ENCODE results near the gene ACLY. TPM values are rescaled to one million over a fixed set of nuclear protein-coding genes. Genes with fewer than 3 reads are reported as not detected.
A peak's percentile ranks its signal among the peaks of the same experiment; 100 is the strongest.
"Not testable (repeated sequence)": the region's sequence is repeated elsewhere in the genome, so short reads cannot be mapped to it uniquely, and the experiment has no call there.

The ACLY gene
- total RNA-seq, 2 experiments from 2014 or later, result 177 to 185 TPM

GRCh38 chr17:41937970-41938954 is 19.5 kb upstream of the ACLY start:
- peaks cover 6% of the 10 kb centered on the region for H3K4me1 Mint-ChIP-seq (ENCODE audit: low read depth)
- no peak overlapping the region for H3K27ac Mint-ChIP-seq
- peaks cover 6% of the 10 kb centered on the region for H3K27me3 Mint-ChIP-seq (ENCODE audit: low read depth)
- DNase-seq, result no peak
- ChIA-PET POLR2A (interaction anchor here (0.6 kb wide), 1 partner anchor 184 kb away, joined by 3 read pairs; no protein-coding TSS in a partner anchor), CTCF (interaction anchor here (1.1 kb wide), 1 partner anchor 8 kb away, joined by 3 read pairs; the partner anchor contains the start of gene ODAD4)
- ATAC-seq, result no peak
- H3K9me3 Mint-ChIP-seq (ENCODE audit: insufficient read depth), result no peaks in the 10 kb centered on the region
- no peaks in the 10 kb centered on the region for H3K36me3 Mint-ChIP-seq (ENCODE audit: low read depth)
- H3K4me3 Mint-ChIP-seq, result no peak overlapping the region

- H3K4me3 Mint-ChIP-seq, result no peak overlapping the region
- H3K27ac Mint-ChIP-seq, result no peak overlapping the region
- ChIA-PET POLR2A (interaction anchor here (1.1 kb wide), 1 partner anchor 17 kb away, joined by 3 read pairs; the partner anchor contains the start of gene ACLY), CTCF (interaction anchor here (1.2 kb wide), 1 partner anchor 28 kb away, joined by 4 read pairs; no protein-coding TSS in a partner anchor)
- H3K9me3 Mint-ChIP-seq (ENCODE audit: insufficient read depth), result no peaks in the 10 kb centered on the region
- ATAC-seq (no peak), DNase-seq (no peak)
- H3K36me3 Mint-ChIP-seq (ENCODE audit: low read depth), result no peaks in the 10 kb centered on the region
- peaks cover 28% of the 10 kb centered on the region for H3K4me1 Mint-ChIP-seq (ENCODE audit: low read depth)
- H3K27me3 Mint-ChIP-seq (ENCODE audit: low read depth), result peaks cover 3% of the 10 kb centered on the region
These were observed 16.9 kb upstream of the ACLY start for GRCh38 chr17:41935641-41936040.

GRCh38 chr17:41932816-41933389 is 14.2 kb upstream of the ACLY start:
- ATAC-seq (no peak), DNase-seq (no peak)
- Mint-ChIP-seq H3K4me1 (ENCODE audit: low read depth) (peaks cover 46% of the 10 kb centered on the region), H3K4me3 (peak overlapping the region; percentile 23), H3K27me3 (ENCODE audit: low read depth) (no peaks in the 10 kb centered on the region), H3K36me3 (ENCODE audit: low read depth) (peaks cover 5% of the 10 kb centered on the region), H3K9me3 (ENCODE audit: insufficient read depth) (no peaks in the 10 kb centered on the region), H3K27ac (peak overlapping the region; percentile 70)
- ChIA-PET POLR2A (interaction anchor here (1.2 to 1.4 kb wide), 3 partner anchors 15 to 85 kb away, joined by 4 to 8 read pairs (median 8); partner anchors contain the start of genes ACLY, CNP and DNAJC7), CTCF (interaction anchor here (0.7 to 1.4 kb wide), 3 partner anchors 12 to 1428 kb away, joined by 3 read pairs; no protein-coding TSS in a partner anchor)

- ATAC-seq; H3K36me3 Mint-ChIP-seq (ENCODE audit: low read depth); H3K9me3 Mint-ChIP-seq (ENCODE audit: insufficient read depth); POLR2A ChIA-PET; DNase-seq; H3K4me3 Mint-ChIP-seq; H3K27me3 Mint-ChIP-seq (ENCODE audit: low read depth): not testable (repeated sequence)
- Mint-ChIP-seq H3K27ac (peak overlapping the region; percentile 11), H3K4me1 (ENCODE audit: low read depth) (peaks cover 49% of the 10 kb centered on the region)
- CTCF ChIA-PET, result interaction anchor here (2.2 kb wide), 1 partner anchor 13 kb away, joined by 13 read pairs; the partner anchor contains the start of gene ACLY
These were observed 13.0 kb upstream of the ACLY start for GRCh38 chr17:41931715-41932114.

GRCh38 chr17:41930833-41931156 is 12.0 kb upstream of the ACLY start:
- ChIA-PET CTCF (interaction anchor here (0.6 to 2.6 kb wide), 19 partner anchors 8 to 475 kb away, joined by 3 to 22 read pairs (median 3); partner anchors contain the start of genes ACLY, CNP, KLHL11 and NKIRAS2), POLR2A (interaction anchor here (0.6 to 3.8 kb wide), 12 partner anchors 8 to 182 kb away, joined by 3 to 49 read pairs (median 4); partner anchors contain the start of genes ACLY, CNP, DHX58 and DNAJC7)
- H3K27me3 Mint-ChIP-seq (ENCODE audit: low read depth); ATAC-seq; H3K9me3 Mint-ChIP-seq (ENCODE audit: insufficient read depth); H3K36me3 Mint-ChIP-seq (ENCODE audit: low read depth); DNase-seq: not testable (repeated sequence)
- peaks cover 55% of the 10 kb centered on the region for H3K4me1 Mint-ChIP-seq (ENCODE audit: low read depth)
- peak overlapping the region; percentile 96 for H3K27ac Mint-ChIP-seq
- peak overlapping the region; percentile 96 for H3K4me3 Mint-ChIP-seq

- CTCF ChIA-PET, result interaction anchor here (0.6 to 2.6 kb wide), 20 partner anchors 8 to 476 kb away, joined by 3 to 22 read pairs (median 4); partner anchors contain the start of genes ACLY, CNP, DNAJC7 and KLHL11
- Mint-ChIP-seq H3K27ac (peak within 1 kb of the TSS; percentile 96), H3K9me3 (ENCODE audit: insufficient read depth) (no peaks in the 10 kb centered on the region), H3K4me3 (peak within 1 kb of the TSS; percentile 96), H3K4me1 (ENCODE audit: low read depth) (peaks cover 55% of the 10 kb centered on the region), H3K27me3 (ENCODE audit: low read depth) (no peaks in the 10 kb centered on the region), H3K36me3 (ENCODE audit: low read depth) (peaks cover 5% of the 10 kb centered on the region)
- POLR2A ChIA-PET, result interaction anchor here (0.6 to 3.8 kb wide), 13 partner anchors 9 to 223 kb away, joined by 3 to 49 read pairs (median 4); partner anchors contain the start of genes ACLY, CNP, DHX58 and DNAJC7
- ATAC-seq (peak; percentile 99), DNase-seq (peak; percentile 98)
These were observed 11.5 kb upstream of the ACLY start, which contains the start of gene ODAD4 for GRCh38 chr17:41930009-41930832. Gene ODAD4, plus strand, starts transcription at chr17:41930617. Its CDS starts 107 bp downstream, at chr17:41930724.

- no peaks in the 10 kb centered on the region for H3K9me3 Mint-ChIP-seq (ENCODE audit: insufficient read depth)
- ChIA-PET POLR2A (interaction anchor here (3.8 kb wide), 1 partner anchor 10 kb away, joined by 49 read pairs; the partner anchor contains the start of gene ACLY), CTCF (interaction anchor here (0.6 to 2.6 kb wide), 5 partner anchors 31 to 182 kb away, joined by 3 to 22 read pairs (median 5); partner anchors contain the start of genes DNAJC7 and P3H4)
- peaks cover 5% of the 10 kb centered on the region for H3K36me3 Mint-ChIP-seq (ENCODE audit: low read depth)
- ATAC-seq (no peak), DNase-seq (no peak)
- peak overlapping the region; percentile 58 for H3K27ac Mint-ChIP-seq
- peak overlapping the region; percentile 96 for H3K4me3 Mint-ChIP-seq
- no peaks in the 10 kb centered on the region for H3K27me3 Mint-ChIP-seq (ENCODE audit: low read depth)
- peaks cover 53% of the 10 kb centered on the region for H3K4me1 Mint-ChIP-seq (ENCODE audit: low read depth)
These were observed 10.0 kb upstream of the ACLY start for GRCh38 chr17:41928693-41929251.

GRCh38 chr17:41925991-41926590 is 7.3 kb upstream of the ACLY start:
- CTCF ChIA-PET, result interaction anchor here (0.5 to 1.1 kb wide), 2 partner anchors 9 to 35 kb away, joined by 3 to 4 read pairs; no protein-coding TSS in a partner anchor
- no peak overlapping the region for H3K4me3 Mint-ChIP-seq

GRCh38 chr17:41920580-41920955 is 1.8 kb upstream of the ACLY start:
- H3K36me3 Mint-ChIP-seq (ENCODE audit: low read depth), result peaks cover 16% of the 10 kb centered on the region
- H3K4me3 Mint-ChIP-seq, result no peak overlapping the region
- no peaks in the 10 kb centered on the region for H3K9me3 Mint-ChIP-seq (ENCODE audit: insufficient read depth)
- H3K4me1 Mint-ChIP-seq (ENCODE audit: low read depth), result peaks cover 26% of the 10 kb centered on the region
- DNase-seq (no peak), ATAC-seq (no peak)
- ChIA-PET POLR2A (no interaction called here), CTCF (no interaction called here)
- H3K27ac Mint-ChIP-seq, result no peak overlapping the region
- H3K27me3 Mint-ChIP-seq (ENCODE audit: low read depth), result no peaks in the 10 kb centered on the region

More at GRCh38 chr17:41925991-41926590, 7.3 kb upstream of the ACLY start:
- POLR2A ChIA-PET, result interaction anchor here (0.9 to 1.7 kb wide), 2 partner anchors 12 to 41 kb away, joined by 3 to 8 read pairs; partner anchors contain the start of gene CNP
- Mint-ChIP-seq H3K27me3 (ENCODE audit: low read depth) (no peaks in the 10 kb centered on the region), H3K9me3 (ENCODE audit: insufficient read depth) (no peaks in the 10 kb centered on the region), H3K27ac (no peak overlapping the region), H3K36me3 (ENCODE audit: low read depth) (peaks cover 5% of the 10 kb centered on the region), H3K4me1 (ENCODE audit: low read depth) (peaks cover 29% of the 10 kb centered on the region)
- no peak for DNase-seq
- no peak for ATAC-seq
